ENCODE measurements around the gene VAV3.

DNA sequence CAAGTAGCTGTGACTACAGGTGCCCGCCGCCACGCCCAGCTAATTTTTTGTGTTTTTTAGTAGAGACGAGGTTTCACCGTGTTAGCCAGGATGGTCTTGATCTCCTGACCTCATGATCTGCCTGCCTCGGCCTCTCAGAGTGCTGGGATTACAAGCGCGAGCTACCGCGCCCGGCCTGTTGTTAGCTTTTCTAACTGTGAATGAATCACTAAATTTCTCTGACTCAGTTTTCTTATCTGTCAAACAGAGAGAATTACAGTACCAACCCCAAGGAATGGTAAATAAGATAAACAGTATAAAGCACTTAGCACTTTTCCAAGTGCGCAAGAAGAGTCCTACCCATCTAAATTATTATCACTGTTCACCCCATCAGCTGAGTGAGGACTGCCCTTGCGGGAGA lies 193.6 kb downstream of the VAV3 start:
- TF ChIP-seq RAD21 (IDR thresholded peaks at IDR 0.05; ENCODE audit: low read depth) (no peak), EZH2 (IDR thresholded peaks at IDR 0.05) (no peak)
- TF ChIP-seq, protein P1, sequence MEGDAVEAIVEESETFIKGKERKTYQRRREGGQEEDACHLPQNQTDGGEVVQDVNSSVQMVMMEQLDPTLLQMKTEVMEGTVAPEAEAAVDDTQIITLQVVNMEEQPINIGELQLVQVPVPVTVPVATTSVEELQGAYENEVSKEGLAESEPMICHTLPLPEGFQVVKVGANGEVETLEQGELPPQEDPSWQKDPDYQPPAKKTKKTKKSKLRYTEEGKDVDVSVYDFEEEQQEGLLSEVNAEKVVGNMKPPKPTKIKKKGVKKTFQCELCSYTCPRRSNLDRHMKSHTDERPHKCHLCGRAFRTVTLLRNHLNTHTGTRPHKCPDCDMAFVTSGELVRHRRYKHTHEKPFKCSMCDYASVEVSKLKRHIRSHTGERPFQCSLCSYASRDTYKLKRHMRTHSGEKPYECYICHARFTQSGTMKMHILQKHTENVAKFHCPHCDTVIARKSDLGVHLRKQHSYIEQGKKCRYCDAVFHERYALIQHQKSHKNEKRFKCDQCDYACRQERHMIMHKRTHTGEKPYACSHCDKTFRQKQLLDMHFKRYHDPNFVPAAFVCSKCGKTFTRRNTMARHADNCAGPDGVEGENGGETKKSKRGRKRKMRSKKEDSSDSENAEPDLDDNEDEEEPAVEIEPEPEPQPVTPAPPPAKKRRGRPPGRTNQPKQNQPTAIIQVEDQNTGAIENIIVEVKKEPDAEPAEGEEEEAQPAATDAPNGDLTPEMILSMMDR (IDR thresholded peaks at IDR 0.05 in 2 of 3, conservative IDR thresholded peaks at IDR 0.05 in 1 of 3; ENCODE audit: borderline replicate concordance in 1 of 3, insufficient read depth in 1 of 3, low read depth in 2 of 3, low read length in 2 of 3), result no peak
